Stromal cell of bone marrow (primary cell): ENCODE results near the gene PRKRIP1.
"Not testable (repeated sequence)": the region's sequence is repeated elsewhere in the genome, so short reads cannot be mapped to it uniquely, and the experiment has no call there.

ENCODE experiments used
- DNase-seq: peaks from one replicate; pipeline ENCODE4 v3.0.0-alpha.2; 2012; ENCODE audit warnings: low read depth

PRKRIP1 gene, protein sequence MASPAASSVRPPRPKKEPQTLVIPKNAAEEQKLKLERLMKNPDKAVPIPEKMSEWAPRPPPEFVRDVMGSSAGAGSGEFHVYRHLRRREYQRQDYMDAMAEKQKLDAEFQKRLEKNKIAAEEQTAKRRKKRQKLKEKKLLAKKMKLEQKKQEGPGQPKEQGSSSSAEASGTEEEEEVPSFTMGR

GRCh38 chr7:102395873-102396709, at the start of gene PRKRIP1:
PRKRIP1 (plus strand) TSS chr7:102396363; CDS start chr7:102396412, 49 bp downstream.
- DNase-seq = peak; percentile 74

GRCh38 chr7:102346983-102347382, 49.2 kb upstream of the PRKRIP1 start:
- DNase-seq = not testable (repeated sequence)

DNA sequence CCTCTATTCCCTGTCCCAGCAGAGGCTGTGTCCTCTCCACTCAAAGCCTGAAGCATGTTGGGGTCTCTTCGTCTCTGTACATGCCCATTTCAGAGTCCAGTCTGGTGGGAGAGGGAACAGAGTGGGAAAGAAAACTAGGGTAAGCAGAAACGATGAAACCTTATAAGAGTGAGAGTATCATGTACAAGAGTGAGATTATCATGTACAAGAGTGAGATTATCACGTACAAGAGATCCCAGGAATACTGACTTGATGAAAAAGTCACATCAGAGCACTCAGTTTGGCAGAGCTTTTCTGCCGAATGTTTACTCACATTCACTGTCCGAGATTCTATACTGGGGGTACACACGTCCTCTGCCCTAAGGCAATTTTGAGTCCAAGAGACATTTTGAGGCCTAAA, 39.8 kb upstream of the PRKRIP1 start, which contains the start of gene SPDYE6:
SPDYE6 (minus strand) TSS at position 101 of the 400 bp plus-strand sequence. CDS start 421 bp downstream, outside the sequence.
- not testable (repeated sequence) for DNase-seq

DNA sequence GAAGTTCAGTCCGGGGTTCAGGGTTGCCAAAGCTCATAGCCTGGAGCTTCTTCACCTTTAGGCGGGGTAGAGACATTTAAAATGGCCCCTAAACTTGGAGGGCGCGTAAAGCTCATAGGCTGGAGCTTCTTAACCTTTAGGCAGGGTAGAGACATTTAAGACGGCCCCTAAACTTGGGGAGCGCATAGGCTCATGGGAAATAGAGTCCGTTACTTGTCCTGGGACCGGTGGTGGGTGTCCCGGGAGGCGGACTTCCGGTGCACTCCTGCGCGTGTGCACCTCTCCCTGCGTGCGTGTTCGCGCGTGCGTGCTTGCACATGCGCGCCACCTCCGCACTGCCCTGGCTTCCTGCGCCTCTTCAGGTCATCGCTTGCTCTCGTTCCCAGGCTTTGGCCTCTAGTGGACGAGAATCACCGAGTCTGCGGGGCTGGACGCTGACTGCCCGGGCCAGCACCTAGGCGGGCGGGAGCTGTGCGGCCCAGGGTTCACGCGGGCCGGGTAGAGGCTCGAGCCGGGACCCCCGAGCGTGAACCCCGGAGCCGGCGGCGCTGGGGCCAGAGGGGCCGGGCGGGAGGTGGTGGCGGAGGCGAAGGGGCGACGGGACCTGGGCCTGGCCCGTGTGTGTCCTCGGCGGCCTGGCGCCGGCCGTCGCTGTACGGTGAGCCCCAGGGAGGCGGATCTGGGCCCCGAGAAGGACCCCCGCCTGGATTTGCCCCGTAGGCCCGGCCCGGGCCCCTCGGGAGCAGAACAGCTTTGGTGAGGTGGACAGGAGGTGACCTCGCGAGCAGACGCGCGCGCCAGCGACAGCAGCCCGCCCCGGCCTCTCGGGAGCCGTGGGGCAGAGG, 32.4 kb upstream of the PRKRIP1 start:
- DNase-seq = peak; percentile 98

GRCh38 chr7:102364394-102364886, 31.7 kb upstream of the PRKRIP1 start:
- DNase-seq = not testable (repeated sequence)

DNA sequence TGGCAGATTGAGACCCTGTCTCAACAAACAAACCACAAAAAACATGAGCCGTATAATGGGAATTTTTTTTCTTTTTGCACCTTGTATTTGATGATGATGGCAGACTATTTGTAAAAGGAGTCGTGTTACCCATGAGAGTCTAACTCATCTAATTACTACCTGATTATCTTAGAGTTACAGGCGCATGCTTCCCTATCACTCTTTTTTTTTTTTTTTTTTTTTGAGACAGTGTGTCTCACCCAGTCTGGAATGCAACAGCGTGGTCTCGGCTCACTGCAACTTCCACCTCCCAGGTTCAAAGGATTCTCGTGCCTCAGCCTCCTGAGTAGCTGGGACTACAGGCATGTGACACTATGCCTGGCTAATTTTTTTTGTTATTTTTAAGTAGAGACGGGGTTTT, 30.8 kb upstream of the PRKRIP1 start:
- not testable (repeated sequence) for DNase-seq

GRCh38 chr7:102370038-102370437, 26.1 kb upstream of the PRKRIP1 start:
- not testable (repeated sequence) for DNase-seq

- not testable (repeated sequence) for DNase-seq
Observed at GRCh38 chr7:102372796-102373195, 23.4 kb upstream of the PRKRIP1 start.

DNA sequence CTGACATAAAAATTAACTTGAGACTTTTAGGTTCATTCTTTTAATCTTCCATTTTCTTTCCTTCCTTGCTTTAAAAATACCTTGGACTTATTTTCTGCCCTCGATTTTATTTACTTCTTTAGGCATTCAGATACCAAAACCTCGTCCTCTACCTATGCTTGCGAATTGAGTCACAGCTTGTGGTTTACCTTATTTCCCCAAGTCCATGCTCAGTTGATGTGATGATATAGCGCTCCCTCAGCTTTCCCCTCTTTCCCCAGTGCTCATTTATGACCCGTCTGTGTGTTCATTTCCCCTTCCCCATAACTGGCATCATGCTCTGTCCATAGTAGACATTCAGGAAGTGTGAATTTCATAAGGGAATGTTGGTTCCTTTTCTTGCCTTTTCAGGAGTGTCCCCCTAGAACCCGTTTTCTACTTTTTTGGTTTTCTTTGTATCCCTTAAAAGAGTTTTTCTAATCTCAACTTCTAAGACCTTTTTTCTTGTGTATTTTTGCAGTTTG, 19.1 kb upstream of the PRKRIP1 start:
- DNase-seq = no peak

- not testable (repeated sequence) for DNase-seq
Observed at GRCh38 chr7:102380837-102381236, 15.3 kb upstream of the PRKRIP1 start.

- not testable (repeated sequence) for DNase-seq
Observed at GRCh38 chr7:102381696-102382425, 14.3 kb upstream of the PRKRIP1 start.

DNA sequence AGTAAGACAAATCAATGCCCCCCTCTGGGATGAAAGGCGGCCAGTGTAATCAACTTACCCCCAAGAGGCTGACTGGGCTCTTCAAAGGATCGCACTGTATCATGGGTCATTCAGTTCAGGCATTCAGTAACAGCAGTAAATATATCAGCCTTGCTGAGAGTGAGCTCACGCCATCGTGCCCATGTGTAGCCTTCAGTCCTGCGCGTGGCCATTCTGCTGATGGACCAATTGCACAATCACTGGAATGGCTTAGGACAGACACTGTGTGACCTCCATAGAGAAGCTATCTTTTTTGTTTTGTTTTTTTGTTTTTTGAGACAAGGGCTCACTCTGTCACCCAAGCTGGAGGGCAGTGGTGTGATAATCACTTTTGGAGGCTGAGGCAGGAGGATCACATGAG, 9.1 kb upstream of the PRKRIP1 start:
- DNase-seq = no peak

DNA sequence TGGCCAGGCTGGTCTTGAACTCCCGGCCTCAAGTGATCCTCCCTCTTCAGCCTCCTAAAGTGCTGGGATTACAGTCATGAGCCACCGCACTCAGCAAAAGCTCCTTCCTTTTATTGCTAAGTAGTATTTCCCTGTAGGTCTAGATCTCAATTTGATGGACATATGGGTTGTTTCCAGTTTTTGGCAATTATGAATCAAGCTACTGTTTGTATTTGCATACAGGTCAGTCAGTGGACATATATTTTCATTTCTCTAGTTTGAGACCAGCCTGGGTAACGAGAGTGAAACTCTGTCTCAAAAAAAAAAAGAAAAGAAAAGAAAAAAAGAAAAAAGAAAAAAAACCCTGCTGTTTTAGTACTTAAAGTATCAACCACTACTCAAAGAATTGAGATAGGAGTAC, 6.4 kb upstream of the PRKRIP1 start:
- no peak for DNase-seq

DNA sequence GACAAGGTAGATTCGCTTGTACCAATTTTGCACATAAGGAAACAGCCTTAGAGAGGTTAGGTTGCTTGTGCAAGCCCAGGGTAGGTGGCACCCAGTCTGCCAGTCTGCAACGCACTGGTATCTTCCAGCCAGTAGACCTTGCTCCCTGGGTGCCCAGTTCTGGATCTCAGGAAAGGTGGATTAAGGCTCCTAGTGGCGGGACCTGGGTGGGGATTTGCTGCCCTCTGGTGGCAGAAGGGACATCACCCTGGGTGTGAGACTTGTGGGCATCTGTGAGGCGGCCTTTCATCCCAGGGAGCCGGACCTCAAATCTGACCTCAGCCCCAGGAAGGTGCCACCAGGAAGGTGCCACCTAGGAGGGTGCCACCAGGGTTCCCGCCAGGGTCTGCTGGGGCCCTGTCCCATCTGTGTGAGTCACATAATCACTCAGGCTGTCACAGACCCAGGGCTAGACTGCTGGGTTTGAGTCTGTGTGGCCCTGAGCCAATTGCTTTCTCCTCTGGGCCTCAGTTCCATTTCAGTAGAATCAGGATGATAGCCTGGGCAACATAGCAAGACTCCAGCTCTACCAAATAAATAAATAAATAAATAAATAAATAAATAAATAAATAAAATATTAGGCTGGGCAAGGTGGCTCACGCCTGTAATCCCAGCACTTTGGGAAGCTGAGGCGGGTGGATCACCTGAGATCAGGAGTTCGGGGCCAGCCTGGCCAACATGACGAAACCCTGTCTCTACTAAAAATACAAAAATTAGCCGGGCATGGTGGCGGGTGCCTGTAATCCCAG, 5.3 kb upstream of the PRKRIP1 start:
- peak; percentile 52 for DNase-seq

GRCh38 chr7:102392330-102392729, 3.8 kb upstream of the PRKRIP1 start:
- DNase-seq = no peak

GRCh38 chr7:102393467-102393866, 2.7 kb upstream of the PRKRIP1 start:
- no peak for DNase-seq

DNA sequence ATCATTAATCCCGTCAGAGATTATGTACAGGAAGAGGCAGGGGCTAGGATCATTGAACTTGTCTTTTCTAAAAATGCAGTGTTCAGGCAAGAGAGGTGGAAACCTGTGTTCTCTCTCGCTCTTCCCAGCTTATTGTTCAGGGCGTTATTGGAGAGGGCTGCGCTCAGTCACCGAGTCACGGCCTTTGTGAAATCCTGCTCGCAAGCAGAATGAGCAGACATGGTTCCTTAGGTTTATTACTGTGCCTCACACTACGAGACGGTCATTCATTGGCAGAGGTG, 631 bp upstream of the PRKRIP1 start:
- no peak for DNase-seq

- no peak for DNase-seq
Observed at GRCh38 chr7:102396710-102397019, 502 bp downstream of the PRKRIP1 start.

- DNase-seq = no peak
Observed at GRCh38 chr7:102398543-102398942, 2.4 kb downstream of the PRKRIP1 start.

- no peak for DNase-seq
Observed at GRCh38 chr7:102400360-102400759, 4.2 kb downstream of the PRKRIP1 start.

- DNase-seq = no peak
Observed at GRCh38 chr7:102403563-102403962, 7.4 kb downstream of the PRKRIP1 start.
